ENCODE data around the gene PANX3. TPM values are rescaled to one million over a fixed set of nuclear protein-coding genes. Genes with fewer than 3 reads are reported as not detected.
A peak's percentile ranks its signal among the peaks of the same experiment; 100 is the strongest.
"Not testable (repeated sequence)": the region's sequence is repeated elsewhere in the genome, so short reads cannot be mapped to it uniquely, and the experiment has no call there.

Gene PANX3, protein sequence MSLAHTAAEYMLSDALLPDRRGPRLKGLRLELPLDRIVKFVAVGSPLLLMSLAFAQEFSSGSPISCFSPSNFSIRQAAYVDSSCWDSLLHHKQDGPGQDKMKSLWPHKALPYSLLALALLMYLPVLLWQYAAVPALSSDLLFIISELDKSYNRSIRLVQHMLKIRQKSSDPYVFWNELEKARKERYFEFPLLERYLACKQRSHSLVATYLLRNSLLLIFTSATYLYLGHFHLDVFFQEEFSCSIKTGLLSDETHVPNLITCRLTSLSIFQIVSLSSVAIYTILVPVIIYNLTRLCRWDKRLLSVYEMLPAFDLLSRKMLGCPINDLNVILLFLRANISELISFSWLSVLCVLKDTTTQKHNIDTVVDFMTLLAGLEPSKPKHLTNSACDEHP
- polyA plus RNA-seq (2013, experiment 1 of 2; ENCODE audit: insufficient read length) = not detected
- polyA plus RNA-seq (2013, experiment 2 of 2; ENCODE audit: insufficient read length) = not detected

DNA sequence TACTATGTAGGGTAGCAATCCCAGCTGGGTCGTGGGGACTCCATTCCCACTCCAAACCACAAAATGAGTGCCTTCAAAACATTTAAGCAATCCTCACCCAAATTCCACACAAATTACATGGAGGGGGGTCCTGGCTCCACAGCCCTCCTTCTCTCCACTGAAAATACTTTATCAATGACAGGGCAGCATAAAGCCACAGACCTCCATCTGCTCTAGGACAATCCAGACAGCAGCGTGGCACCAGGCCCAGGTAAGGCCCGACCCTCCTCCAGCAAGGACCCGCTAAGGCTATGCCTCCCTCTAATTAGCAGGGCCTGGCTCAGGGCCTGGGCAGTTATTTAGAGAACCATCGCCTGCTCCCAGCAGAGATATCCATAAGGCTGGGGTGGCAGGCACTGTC is at the start of gene PANX3:
PANX3 (plus strand) TSS at position 365 of the 400 bp plus-strand sequence. CDS start 129 bp downstream, outside the sequence.
- DNase-seq = peak; percentile 61

GRCh38 chr11:124569697-124570096 is 41.5 kb upstream of the PANX3 start, which contains the start of gene OR8A1:
Gene OR8A1 (plus strand): TSS chr11:124569997. CDS start chr11:124570120, 123 bp downstream.
- DNase-seq = no peak

DNA sequence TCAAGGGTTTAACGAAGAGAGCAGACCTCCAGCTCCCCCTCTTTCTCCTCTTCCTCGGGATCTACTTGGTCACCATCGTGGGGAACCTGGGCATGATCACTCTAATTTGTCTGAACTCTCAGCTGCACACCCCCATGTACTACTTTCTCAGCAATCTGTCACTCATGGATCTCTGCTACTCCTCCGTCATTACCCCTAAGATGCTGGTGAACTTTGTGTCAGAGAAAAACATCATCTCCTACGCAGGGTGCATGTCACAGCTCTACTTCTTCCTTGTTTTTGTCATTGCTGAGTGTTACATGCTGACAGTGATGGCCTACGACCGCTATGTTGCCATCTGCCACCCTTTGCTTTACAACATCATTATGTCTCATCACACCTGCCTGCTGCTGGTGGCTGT is 41.1 kb upstream of the PANX3 start:
- no peak for DNase-seq

DNA sequence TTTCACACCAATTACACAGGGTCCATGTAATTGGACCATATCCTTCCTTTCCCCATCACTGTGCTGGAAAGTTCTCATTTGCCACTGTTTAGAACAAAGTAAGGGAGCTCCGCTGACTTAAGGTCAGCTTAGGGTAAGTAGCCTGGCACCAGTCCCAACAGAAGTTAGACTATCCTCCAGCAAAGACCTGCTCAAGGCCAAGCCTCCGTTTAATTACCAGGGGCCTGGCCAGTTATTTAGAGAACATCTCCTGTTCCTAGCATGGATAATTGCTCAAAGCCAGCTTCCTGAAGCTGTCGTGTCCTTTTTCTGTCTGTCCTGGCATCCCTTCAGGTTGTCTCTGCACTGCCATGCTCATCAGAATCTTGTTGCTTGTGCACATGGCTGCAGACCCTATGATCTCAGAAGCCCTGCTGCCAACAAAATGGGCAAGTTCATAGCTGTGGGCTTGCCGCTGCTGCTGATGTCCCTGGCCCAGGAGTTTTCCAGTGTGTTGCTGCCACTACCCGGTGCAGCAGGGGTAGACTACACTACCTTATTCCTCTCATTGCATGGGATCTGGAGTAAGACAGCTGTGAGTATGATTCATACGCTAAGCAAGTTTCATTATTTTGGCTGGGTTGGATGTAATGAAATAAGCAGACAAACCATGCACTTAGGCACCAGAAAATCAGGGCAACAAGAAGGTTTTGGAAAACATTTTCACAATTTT is 33.4 kb upstream of the PANX3 start:
- DNase-seq = no peak

GRCh38 chr11:124578761-124579160 is 32.5 kb upstream of the PANX3 start:
- no peak for DNase-seq

DNA sequence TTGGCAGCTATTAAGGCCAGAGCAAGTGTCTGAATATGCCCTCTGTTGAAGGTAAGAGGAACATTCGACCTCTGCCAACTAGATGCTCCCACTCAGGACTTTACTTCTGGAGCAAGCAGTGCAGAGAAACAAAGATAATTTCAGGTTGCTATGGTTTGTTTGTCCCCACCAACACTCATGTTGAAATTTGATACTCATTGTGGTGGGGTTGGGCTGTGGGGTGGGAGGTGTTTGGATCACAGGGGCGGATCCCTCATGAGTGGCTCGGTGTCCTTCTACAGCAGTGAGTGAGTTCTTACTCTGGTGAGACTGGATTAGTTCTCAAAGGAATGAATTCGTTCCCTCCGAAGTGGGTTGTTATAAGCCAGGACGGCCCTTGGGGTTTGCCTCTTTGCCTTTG is 29.4 kb upstream of the PANX3 start:
- DNase-seq = no peak

- DNase-seq = no peak
These were observed 28.7 kb upstream of the PANX3 start for GRCh38 chr11:124582565-124582964.

DNA sequence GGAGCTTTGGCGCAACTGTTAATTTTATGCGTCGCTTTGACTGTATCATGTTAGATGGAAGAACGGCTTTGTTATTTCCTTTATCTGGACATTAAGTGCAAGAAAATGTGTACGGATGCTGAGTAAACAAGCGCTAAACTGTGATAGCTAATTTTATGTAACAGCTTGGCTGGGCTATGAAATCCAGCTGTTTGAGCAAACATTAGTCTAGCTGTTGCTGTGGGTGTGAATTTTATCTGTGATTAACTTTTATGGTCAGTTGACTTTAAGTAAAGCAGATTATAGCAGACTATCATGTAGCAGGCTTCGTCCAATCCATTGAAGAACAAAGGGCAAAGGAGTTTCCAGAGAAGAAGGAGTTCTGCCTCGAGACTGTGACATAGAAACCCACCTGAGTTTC is 27.4 kb upstream of the PANX3 start:
- no peak for DNase-seq

DNA sequence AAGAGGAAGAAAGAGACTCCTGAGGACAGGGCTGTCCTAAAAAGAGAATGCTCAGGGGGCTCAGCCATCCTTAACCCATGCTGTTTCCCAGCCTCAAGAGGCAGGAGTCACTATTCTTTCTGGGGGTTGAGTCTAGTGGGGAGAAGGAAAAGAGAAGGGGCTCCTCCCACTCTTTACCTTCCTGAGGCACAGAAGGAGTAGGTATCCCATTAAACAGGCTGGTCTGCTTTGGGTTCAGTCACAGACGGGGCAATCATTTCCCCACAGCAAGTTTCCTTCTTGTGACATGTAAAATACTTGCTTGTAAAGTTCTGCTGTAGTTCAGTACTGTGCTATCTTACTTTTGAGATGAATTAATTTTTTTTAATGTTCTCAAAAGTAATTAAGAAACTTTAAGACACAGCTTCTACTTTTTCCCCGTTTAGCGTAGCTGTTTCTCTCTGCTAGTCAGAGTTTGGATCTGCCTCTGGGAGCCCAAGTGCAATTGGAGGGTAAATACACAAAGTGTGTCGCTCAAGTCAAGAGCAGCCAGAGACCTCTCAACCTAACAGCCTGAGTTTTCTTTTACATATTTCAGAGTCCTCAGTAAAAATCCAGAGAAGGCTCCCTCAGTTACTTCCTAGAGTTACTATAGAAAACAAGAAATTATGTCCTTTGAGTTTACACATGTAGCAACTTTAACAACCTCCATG is 26.4 kb upstream of the PANX3 start:
- DNase-seq = no peak

GRCh38 chr11:124586238-124586860 is 24.9 kb upstream of the PANX3 start:
- DNase-seq = peak; percentile 63

DNA sequence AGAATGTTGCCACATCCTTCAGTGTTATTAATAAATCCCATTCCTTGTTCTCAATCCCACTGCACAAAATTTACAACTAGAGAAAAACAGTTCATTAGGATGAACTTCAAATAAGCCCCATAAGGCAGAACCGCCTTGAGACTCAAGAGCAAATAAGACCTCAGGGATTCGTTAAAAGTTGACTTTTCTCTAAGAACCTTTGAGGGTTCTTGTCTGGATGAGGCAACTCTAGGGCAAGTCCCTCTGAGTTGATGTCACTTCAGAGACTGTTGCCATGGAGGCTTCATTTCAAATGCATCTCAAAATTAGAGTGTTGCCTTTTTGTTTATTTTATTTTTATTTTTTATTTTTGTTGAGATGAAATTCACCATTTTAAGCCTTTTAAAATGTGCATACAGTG is 19.8 kb upstream of the PANX3 start:
- no peak for DNase-seq

DNA sequence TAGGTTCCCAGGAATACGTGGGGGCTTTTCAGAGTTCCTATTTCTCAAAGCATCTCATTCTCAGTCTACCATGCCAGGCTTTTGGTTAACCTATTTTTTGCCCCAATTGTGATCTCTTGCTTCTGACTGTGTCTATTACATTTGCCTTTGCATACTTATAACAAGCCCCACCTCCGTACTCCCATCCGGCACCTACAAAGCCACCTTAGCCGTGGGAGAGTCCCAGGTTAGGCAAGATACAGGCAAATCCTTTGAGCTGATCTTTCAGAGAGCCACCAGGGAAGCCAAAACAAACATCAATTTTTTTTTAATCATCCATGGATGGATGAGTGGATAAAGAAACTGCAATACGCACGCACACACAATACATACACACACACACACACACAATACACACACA is 18.6 kb upstream of the PANX3 start:
- DNase-seq = no peak

DNA sequence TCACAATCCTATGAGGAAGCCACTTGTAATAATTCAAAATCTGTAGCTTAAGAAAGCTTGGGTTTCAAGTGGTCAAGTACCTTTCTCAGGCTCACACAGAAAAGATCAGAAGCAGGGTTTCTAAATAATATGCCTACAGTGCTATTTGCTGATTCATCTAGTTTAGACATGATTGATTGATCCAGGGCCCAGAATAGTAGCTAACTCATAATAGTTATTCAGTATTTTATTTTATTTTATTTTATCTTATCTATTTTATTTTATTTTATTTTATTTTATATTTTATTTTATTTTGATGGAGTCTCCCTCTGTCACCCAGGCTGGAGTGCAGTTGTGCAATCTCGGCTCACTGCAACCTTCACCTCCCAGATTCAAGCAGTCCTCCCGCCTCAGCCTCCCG is 15.9 kb upstream of the PANX3 start:
- no peak for DNase-seq

DNA sequence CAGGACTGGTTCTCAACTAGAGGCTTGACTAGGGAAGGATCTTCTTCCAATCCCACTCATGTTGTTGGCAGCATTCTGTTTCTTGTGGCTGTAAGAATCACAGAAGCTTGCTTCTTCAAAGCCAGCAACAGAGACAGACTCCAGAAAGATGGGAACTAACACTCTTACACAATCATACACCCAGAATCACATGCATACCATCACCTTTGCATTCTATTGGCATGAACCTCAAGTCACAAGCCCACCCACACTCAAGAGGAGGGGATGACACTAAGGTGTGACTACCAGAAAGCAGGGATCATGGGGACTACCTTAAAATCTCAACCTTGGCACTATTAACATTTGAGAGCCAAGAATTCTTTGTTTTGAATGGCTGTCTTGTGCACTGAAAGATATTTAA is 13.6 kb upstream of the PANX3 start:
- no peak for DNase-seq

DNA sequence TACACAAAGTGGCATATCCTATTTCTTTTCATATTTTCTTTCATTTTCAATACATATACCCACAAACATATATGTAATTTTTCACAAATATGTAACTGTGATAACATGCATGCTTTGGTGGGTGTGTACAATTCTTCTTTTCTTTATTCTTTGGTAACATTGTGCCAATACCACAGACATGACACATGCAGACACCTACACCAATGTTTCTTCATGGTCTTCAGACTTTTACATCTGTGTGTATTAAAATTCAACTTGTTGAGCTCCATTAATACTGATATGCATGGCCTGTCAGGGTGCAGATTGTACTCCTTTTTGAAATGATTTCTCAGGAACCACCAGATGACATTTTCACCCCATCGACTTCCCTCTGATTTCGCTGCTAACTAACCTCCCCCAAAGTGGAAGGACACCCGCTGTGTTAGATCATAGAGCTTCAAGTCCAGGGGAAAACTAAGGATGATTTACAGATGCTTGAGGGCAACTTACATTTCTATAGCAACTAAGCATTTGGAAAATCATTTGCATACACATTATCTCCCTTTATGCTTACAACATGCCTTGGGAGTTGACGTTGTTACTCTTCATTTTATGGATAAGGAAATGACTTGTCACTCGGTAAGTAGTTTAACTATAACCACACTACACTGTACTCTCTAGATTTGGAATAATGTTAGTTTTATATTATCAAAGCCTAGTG is 10.5 kb upstream of the PANX3 start:
- DNase-seq = no peak

DNA sequence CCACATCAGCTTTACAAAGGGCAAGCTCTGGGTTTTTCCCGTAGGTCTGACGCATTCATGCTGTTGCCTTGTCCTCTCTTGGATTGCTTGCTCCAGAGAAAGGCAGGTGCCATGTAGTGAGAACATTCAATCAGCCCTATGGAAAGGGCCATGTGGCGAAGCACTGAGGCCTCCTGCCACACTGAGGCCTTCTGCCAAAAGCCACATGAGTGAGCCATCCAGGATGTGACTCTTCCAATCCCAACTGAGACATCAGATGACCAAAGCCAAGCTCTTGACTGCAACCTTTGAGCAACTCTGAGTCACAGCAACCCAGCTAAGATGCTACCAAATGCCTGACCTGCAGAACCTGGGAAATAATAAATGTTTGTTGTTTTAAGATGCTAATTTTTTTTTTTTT is 9.0 kb upstream of the PANX3 start:
- DNase-seq = peak; percentile 26

GRCh38 chr11:124602723-124603122 is 8.5 kb upstream of the PANX3 start:
- not testable (repeated sequence) for DNase-seq

DNA sequence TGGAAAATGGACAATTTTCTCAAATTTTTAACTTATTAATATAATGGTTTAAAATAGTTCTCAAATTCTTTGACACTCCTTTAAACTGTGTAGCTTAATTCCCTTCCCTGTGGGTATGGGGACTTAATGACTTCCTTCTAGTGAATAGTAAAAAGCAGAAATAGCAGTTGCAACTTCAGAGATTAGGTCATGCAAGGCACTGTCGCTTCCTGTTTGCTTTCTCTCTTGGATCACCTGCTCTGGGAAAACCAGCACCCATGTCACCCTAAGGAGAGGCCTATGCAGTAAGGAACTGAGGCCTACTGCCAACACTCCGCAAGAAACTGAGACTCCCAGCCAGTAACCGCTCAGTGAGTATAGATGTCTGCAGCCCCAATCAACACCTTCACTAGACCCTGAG is 5.5 kb upstream of the PANX3 start:
- no peak for DNase-seq

DNA sequence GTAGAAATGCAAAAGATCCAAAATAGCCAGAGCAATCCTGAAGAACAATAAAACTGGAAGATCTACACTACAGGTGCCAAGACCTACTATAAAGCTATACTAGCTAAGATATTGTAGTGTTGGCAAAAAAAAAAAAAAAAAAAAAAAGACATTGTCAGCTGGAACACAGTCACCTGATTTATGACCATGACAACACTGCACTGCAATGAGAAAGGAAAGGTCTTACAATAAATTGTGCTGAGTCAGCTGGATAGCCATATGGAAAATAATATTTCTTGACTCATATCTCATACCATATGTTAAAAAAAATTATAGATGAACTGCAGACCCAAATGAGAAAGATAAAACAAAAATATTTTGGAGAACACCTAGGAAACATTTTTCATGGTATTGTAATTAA is 3.1 kb upstream of the PANX3 start:
- DNase-seq = no peak

DNA sequence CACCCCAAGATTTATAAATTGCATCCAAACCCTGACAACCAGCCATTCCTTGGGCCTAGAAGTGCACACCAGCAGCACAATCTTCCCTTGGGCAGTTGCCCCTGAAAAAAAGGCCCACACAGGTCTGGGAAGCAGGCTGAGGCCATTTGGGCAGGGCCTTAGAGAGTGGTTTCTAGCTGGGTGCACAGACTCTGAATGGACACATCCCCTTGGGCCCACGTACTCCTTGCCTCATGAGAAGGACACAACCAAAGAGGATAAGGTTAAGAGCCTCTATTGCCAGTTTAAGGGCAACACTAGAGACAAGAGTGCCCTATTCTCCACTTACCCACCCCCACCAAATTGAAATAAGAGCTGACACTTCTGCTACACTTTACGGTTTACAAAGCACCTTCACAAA is 933 bp upstream of the PANX3 start:
- DNase-seq = no peak

- no peak for DNase-seq
These were observed 817 bp downstream of the PANX3 start for GRCh38 chr11:124612045-124612444.
